H1 (cell line): ENCODE data around the gene SSTR1. TPM values are rescaled to one million over a fixed set of nuclear protein-coding genes. Genes with fewer than 3 reads are reported as not detected.

Experiments
- CTCF ChIA-PET: fragments of 300-600 bp; sonication (Branson Sonifier 250); formaldehyde crosslinking; loops from one replicate; lab custom pipeline; 2021; ENCODE audit not compliant: partially characterized antibody; lab: Charles Lee
- POLR2A ChIA-PET: fragments of 300-600 bp; sonication (Branson Sonifier 250); formaldehyde crosslinking; loops from one replicate; lab custom pipeline; 2021; ENCODE audit warnings: inconsistent platforms; ENCODE audit not compliant: partially characterized antibody; lab: Charles Lee
- DNase-seq, 2 experiments: peaks; one replicate each; pipeline versions ENCODE4 v3.0.0 to v3.0.0-alpha.2; 2010 to 2022; ENCODE audit warnings: low spot score in 2 of 2, low read depth in 1 of 2, mixed read lengths in 1 of 2
- FAIRE-seq: peaks from 2 replicates; lab custom pipeline; 2011; peaks lifted over from hg19 to GRCh38; lab: Jason Lieb, UNC
- H2AFZ ChIP-seq: 2 replicates; pipeline ENCODE4 v1.8.1; 2012; ENCODE audit warnings: low read length, inconsistent platforms
- H2AK5ac ChIP-seq: 2 replicates; pipeline ENCODE4 v1.6.1; 2013; ENCODE audit warnings: low read depth, low read length
- H2BK120ac ChIP-seq: replicated peaks from 2 replicates; pipeline ENCODE3; 2013; ENCODE audit warnings: low read depth, low read length, inconsistent platforms
- H2BK12ac ChIP-seq: 2 replicates; pipeline ENCODE4 v1.6.1; 2013; ENCODE audit warnings: low read depth, low read length
- H2BK15ac ChIP-seq: 2 replicates; pipeline ENCODE4 v1.6.1; 2013; ENCODE audit warnings: low read length
- H2BK20ac ChIP-seq: 2 replicates; pipeline ENCODE4 v1.6.1; 2013; ENCODE audit warnings: low read length
- H2BK5ac ChIP-seq: 2 replicates; pipeline ENCODE4 v1.6.1; 2013; ENCODE audit warnings: low read depth, low read length
- H3K14ac ChIP-seq: 2 replicates; pipeline ENCODE4 v1.6.1; 2013; ENCODE audit warnings: inconsistent platforms; ENCODE audit not compliant: insufficient read length
- H3K18ac ChIP-seq: 2 replicates; pipeline ENCODE4 v1.6.1; 2013; ENCODE audit warnings: low read length; ENCODE audit errors: extremely low read depth
- H3K23ac ChIP-seq: 2 replicates; pipeline ENCODE4 v1.6.1; 2013; ENCODE audit warnings: inconsistent platforms; ENCODE audit not compliant: insufficient read length
- H3K23me2 ChIP-seq: 2 replicates; pipeline ENCODE4 v1.6.1; 2013; ENCODE audit warnings: low read depth, low read length
- H3K27ac ChIP-seq: 2 replicates; pipeline ENCODE4 v1.6.1; 2011; ENCODE audit warnings: low read depth, low read length, inconsistent platforms
- H3K27me3 ChIP-seq, 4 experiments: replicated peaks in 1 of 4; 1 replicate in 1 of 4; 2 replicates in 3 of 4; pipeline versions ENCODE4 v1.6.1 to v1.8.1; 2011 to 2013; ENCODE audit warnings: low read length in 3 of 4, mild to moderate bottlenecking in 3 of 4, inconsistent platforms in 2 of 4, mixed read lengths in 2 of 4, moderate library complexity in 1 of 4; ENCODE audit not compliant: control insufficient read depth in 3 of 4, insufficient read depth in 3 of 4; ENCODE audit errors: extremely low read depth in 1 of 4
- H3K36me3 ChIP-seq, 4 experiments: 2 replicates each; pipeline versions ENCODE4 v1.6.1 to v1.8.1; 2011 to 2013; ENCODE audit warnings: mild to moderate bottlenecking in 4 of 4, low read length in 3 of 4, moderate library complexity in 2 of 4, control low read depth in 1 of 4, inconsistent platforms in 1 of 4; ENCODE audit not compliant: insufficient read depth in 4 of 4, control insufficient read depth in 2 of 4
- H3K4ac ChIP-seq: replicated peaks from 2 replicates; pipeline ENCODE3; 2013; ENCODE audit warnings: low read length, low read depth, mixed read lengths, inconsistent platforms; ENCODE audit not compliant: insufficient read length
- H3K4me1 ChIP-seq, 4 experiments: replicated peaks in 1 of 4; 1 replicate in 1 of 4; 2 replicates in 3 of 4; pipeline versions ENCODE4 v1.6.1 to v1.8.1; 2011 to 2013; ENCODE audit warnings: low read length in 3 of 4, inconsistent platforms in 2 of 4, mixed read lengths in 1 of 4; ENCODE audit not compliant: insufficient read depth in 4 of 4, control insufficient read depth in 3 of 4
- H3K4me2 ChIP-seq, 2 experiments: 2 replicates each; pipeline versions ENCODE4 v1.6.1 to v1.8.1; 2011 to 2013; ENCODE audit warnings: low read depth in 2 of 2, low read length in 2 of 2, control low read depth in 1 of 2, inconsistent platforms in 1 of 2, mild to moderate bottlenecking in 1 of 2; ENCODE audit not compliant: insufficient read depth in 1 of 2
- H3K4me3 ChIP-seq, 4 experiments: fragments of 200-600, 300-600 bp in 1 of 4; sonication (generic), shearing (Covaris generic), sonication (Bioruptor Twin) in 1 of 4; 2 replicates each; pipeline versions ENCODE4 v1.5.1 to v1.8.1; 2011 to 2016; ENCODE audit warnings: low read length in 4 of 4, low read depth in 3 of 4, control low read depth in 2 of 4, inconsistent platforms in 2 of 4, mild to moderate bottlenecking in 2 of 4, mixed read lengths in 1 of 4, moderate library complexity in 1 of 4; ENCODE audit not compliant: insufficient read depth in 2 of 4; ENCODE audit errors: extremely low read depth in 1 of 4
- H3K56ac ChIP-seq: replicated peaks from 2 replicates; pipeline ENCODE3; 2013; ENCODE audit warnings: low read depth, mild to moderate bottlenecking, mixed read lengths, low read length, inconsistent platforms; ENCODE audit not compliant: insufficient read length
- H3K79me1 ChIP-seq: 2 replicates; pipeline ENCODE4 v1.6.1; 2013; ENCODE audit warnings: low read depth, low read length, control low read depth
- H3K79me2 ChIP-seq, 2 experiments: 2 replicates each; pipeline versions ENCODE4 v1.6.1 to v1.8.1; 2012 to 2013; ENCODE audit warnings: low read length in 2 of 2, mild to moderate bottlenecking in 2 of 2, inconsistent platforms in 1 of 2; ENCODE audit not compliant: insufficient read depth in 2 of 2, control insufficient read depth in 1 of 2
- H3K9ac ChIP-seq, 4 experiments: replicated peaks in 1 of 4; 1 replicate in 1 of 4; 2 replicates in 3 of 4; pipeline versions ENCODE4 v1.6.1 to v1.8.1; 2011 to 2013; ENCODE audit warnings: low read depth in 3 of 4, low read length in 3 of 4, control low read depth in 2 of 4, mild to moderate bottlenecking in 2 of 4, moderate library complexity in 2 of 4, inconsistent platforms in 1 of 4; ENCODE audit errors: extremely low read depth in 1 of 4
- H3K9me3 ChIP-seq, 2 experiments: 2 replicates each; pipeline versions ENCODE4 v1.6.1 to v1.8.1; 2012 to 2013; ENCODE audit warnings: mild to moderate bottlenecking in 2 of 2, moderate library complexity in 2 of 2, control low read depth in 1 of 2, inconsistent platforms in 1 of 2, low read depth in 1 of 2, low read length in 1 of 2, mixed read lengths in 1 of 2; ENCODE audit not compliant: insufficient read depth in 2 of 2
- H4K20me1 ChIP-seq, 2 experiments: replicated peaks in 1 of 2; 2 replicates each; pipeline versions ENCODE3 to v1.8.1; 2011 to 2013; ENCODE audit warnings: inconsistent platforms in 2 of 2, low read length in 2 of 2, mild to moderate bottlenecking in 1 of 2; ENCODE audit not compliant: insufficient read depth in 2 of 2, control insufficient read depth in 1 of 2
- H4K5ac ChIP-seq: 2 replicates; pipeline ENCODE4 v1.6.1; 2013; ENCODE audit warnings: low read length, low read depth, mixed read lengths, inconsistent platforms; ENCODE audit not compliant: insufficient read length
- H4K8ac ChIP-seq: 2 replicates; pipeline ENCODE4 v1.8.0; 2013; ENCODE audit warnings: mild to moderate bottlenecking, moderate library complexity, low read length, inconsistent platforms; ENCODE audit not compliant: insufficient read depth; ENCODE audit errors: extremely low read depth
- H4K91ac ChIP-seq: replicated peaks from 2 replicates; pipeline ENCODE3; 2013; ENCODE audit warnings: low read length, mixed read lengths, inconsistent platforms; ENCODE audit not compliant: insufficient read length
- BCL11A ChIP-seq, 2 experiments: IDR thresholded peaks; one replicate each; pipeline ENCODE4 v1.6.1; 2011; ENCODE audit warnings: low read depth in 2 of 2, low read length in 2 of 2, mild to moderate bottlenecking in 2 of 2
- E2F6 ChIP-seq: IDR thresholded peaks from 2 replicates; pipeline ENCODE4 v1.6.1; 2012; ENCODE audit warnings: inconsistent platforms
- HDAC6 ChIP-seq: IDR thresholded peaks from one replicate; pipeline ENCODE4 v1.7.1; 2012; ENCODE audit warnings: low read depth, mild to moderate bottlenecking, inconsistent platforms, low read length, moderate library complexity
- JUN ChIP-seq: IDR thresholded peaks from 2 replicates; pipeline ENCODE4 v1.6.1; 2011; ENCODE audit warnings: low read depth, mild to moderate bottlenecking, improper control_type of control experiment, low read length
- POLR2AphosphoS5 ChIP-seq: IDR thresholded peaks from 2 replicates; pipeline ENCODE4 v1.6.1; 2011; ENCODE audit warnings: low read depth, low read length
- RAD21 ChIP-seq, 2 experiments: IDR thresholded peaks in 1 of 2; conservative IDR thresholded peaks in 1 of 2; 2 replicates each; pipeline ENCODE4 v1.6.1; 2011; ENCODE audit warnings: low read depth in 2 of 2, low read length in 2 of 2, improper control_type of control experiment in 1 of 2, inconsistent platforms in 1 of 2, mild to moderate bottlenecking in 1 of 2, moderate library complexity in 1 of 2
- RNF2 ChIP-seq: fragments of 200-900, 300-1000 bp; sonication (generic); IDR thresholded peaks from 2 replicates; pipeline ENCODE4 v1.7.1; 2016; ENCODE audit warnings: borderline replicate concordance, low read depth, mild to moderate bottlenecking, antibody characterized with exemption, low read length; ENCODE audit not compliant: poor library complexity, severe bottlenecking; ENCODE audit errors: missing control alignments
- SP1 ChIP-seq: IDR thresholded peaks from 2 replicates; pipeline ENCODE4 v1.6.1; 2011; ENCODE audit warnings: low read depth, low read length
- SP2 ChIP-seq: IDR thresholded peaks from 2 replicates; pipeline ENCODE4 v1.6.1; 2012; ENCODE audit warnings: mild to moderate bottlenecking, low read length, inconsistent platforms
- TEAD4 ChIP-seq: IDR thresholded peaks from 2 replicates; pipeline ENCODE4 v1.6.1; 2012; ENCODE audit warnings: low read depth, low read length, inconsistent platforms, mixed read lengths
- YY1 ChIP-seq: IDR thresholded peaks from 2 replicates; pipeline ENCODE4 v1.6.1; 2011; ENCODE audit warnings: low read depth, mild to moderate bottlenecking, low read length
- polyA plus RNA-seq, 7 experiments: library from polyadenylated mRNA; depleted of rRNA in 3 of 7; stranded (reverse) in 5 of 7; unstranded in 2 of 7; fragments of >200 nt in 5 of 7; fragments of 200-250 nt in 2 of 7; gene quantifications; 1 replicate in 5 of 7; 2 replicates in 1 of 7; 4 replicates in 1 of 7; pipeline versions ENCODE4 v1.2.1 to v1.2.3, GENCODE V29; 2011 to 2013; ENCODE audit warnings: missing spikeins in 2 of 7, mixed read lengths in 2 of 7
- total RNA-seq: library from RNA; stranded (reverse); fragmentation: NEBNext Ultra II Directional; extraction: Animal tissue kit (Norgen Biotek cat#: 25700); gene quantifications from 2 replicates; pipeline ENCODE4 v1.2.1, GENCODE V29; 2021
- TF ChIP-seq, protein P1 (sequence below): IDR thresholded peaks from 2 replicates; pipeline ENCODE4 v1.6.1; 2012; ENCODE audit warnings: inconsistent platforms

The SSTR1 gene
- total and polyA plus RNA-seq, 2 of the 8 experiments (the other 6 are each of a cell fraction or from before 2014, with no cell fraction given) = 0.82 to 0.93 TPM

DNA sequence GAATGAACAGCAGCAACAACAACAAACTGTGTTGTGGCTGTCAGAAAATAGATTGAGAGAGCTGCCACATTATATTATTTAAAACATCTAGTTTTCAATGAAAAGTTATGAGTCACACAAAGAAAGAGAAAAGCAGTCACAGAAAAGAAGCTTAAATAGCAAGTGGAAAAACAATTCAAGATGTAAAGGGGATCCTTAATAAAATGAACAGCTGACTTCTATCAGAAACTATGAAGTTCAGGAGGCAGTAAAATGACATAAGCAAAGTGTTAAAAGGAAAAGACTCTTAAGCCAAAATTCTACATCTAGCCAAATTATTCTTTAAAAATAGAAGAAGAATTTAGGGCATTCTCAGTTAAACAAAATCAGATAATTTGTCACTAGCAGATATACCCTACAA lies 42.6 kb downstream of the SSTR1 start:
- Histone ChIP-seq H2BK15ac (no peak overlapping the region), H2AFZ (no peak overlapping the region), H3K9me3 (no peaks in the 10 kb centered on the region), H2BK20ac (no peak overlapping the region), H3K4me3 (no peak overlapping the region), H4K8ac (no peak overlapping the region), H2AK5ac (no peak overlapping the region), H3K36me3 (no peaks in the 10 kb centered on the region), H3K18ac (no peak overlapping the region), H4K91ac (no peak overlapping the region), H3K4me1 (peaks cover 0 to 6% (median 2%) of the 10 kb centered on the region in 4 experiments; a peak in 3 of 7 replicates), H3K23ac (no peak overlapping the region), H3K27ac (no peak overlapping the region), H3K23me2 (peaks cover 5% of the 10 kb centered on the region; the same call in 1 of the 2 replicates), H4K5ac (no peak overlapping the region), H2BK120ac (no peak overlapping the region), H3K4ac (no peak overlapping the region), H3K14ac (no peak overlapping the region), H4K20me1 (no peaks in the 10 kb centered on the region), H3K9ac (no peak overlapping the region), H3K79me1 (no peaks in the 10 kb centered on the region), H3K56ac (no peak overlapping the region), H3K79me2 (no peaks in the 10 kb centered on the region), H2BK12ac (no peak overlapping the region), H2BK5ac (no peak overlapping the region), H3K4me2 (no peak overlapping the region), H3K27me3 (peaks cover 16 to 35% (median 27%) of the 10 kb centered on the region in 4 experiments)
- POLR2A ChIA-PET = interaction anchor here (0.8 kb wide), 1 partner anchor 46 kb away, joined by 3 read pairs; no protein-coding TSS in a partner anchor
- CTCF ChIA-PET = interaction anchor here (0.8 to 2.4 kb wide), 4 partner anchors 10 to 350 kb away, joined by 3 to 9 read pairs (median 4); no protein-coding TSS in a partner anchor
- no peak for FAIRE-seq
- no peak for DNase-seq
- TF ChIP-seq YY1 (no peak), E2F6 (no peak), BCL11A (IDR thresholded peaks at IDR 0.05; ENCODE audit: low read depth in 2 of 2, low read length in 2 of 2) (no peak), TEAD4 (no peak), RAD21 (IDR thresholded peaks at IDR 0.05 in 1 of 2, conservative IDR thresholded peaks at IDR 0.05 in 1 of 2; ENCODE audit: low read depth in 2 of 2, low read length in 2 of 2) (no peak), RNF2 (no peak), JUN (no peak), POLR2AphosphoS5 (no peak), HDAC6 (no peak), SP1 (no peak), SP2 (no peak)
- TF ChIP-seq, protein P1, sequence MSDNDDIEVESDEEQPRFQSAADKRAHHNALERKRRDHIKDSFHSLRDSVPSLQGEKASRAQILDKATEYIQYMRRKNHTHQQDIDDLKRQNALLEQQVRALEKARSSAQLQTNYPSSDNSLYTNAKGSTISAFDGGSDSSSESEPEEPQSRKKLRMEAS = no peak
